Measurements from ENCODE around the gene USP13.

DNA sequence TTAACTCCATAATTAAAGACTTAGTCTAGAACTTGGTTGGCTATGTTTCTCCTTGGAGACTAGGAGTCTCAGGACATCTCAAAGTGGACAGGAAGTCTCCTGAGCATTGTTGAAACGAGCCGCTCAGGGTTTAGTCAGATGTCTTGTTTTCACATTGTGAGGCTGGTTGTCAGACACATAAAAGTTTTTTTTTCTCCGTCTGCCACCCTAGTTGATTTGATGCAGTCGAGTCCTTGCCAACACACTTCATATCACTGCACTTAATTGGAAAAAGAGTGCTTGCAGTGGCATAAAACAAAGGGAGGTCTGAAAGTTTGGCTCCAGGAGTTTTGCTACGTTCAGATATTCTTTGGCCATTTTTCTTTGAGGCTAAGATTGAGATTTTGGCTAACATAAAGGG is 92.9 kb downstream of the USP13 start:
- TF ChIP-seq POLR2A (IDR thresholded peaks at IDR 0.05) (no peak), CTCF (IDR thresholded peaks at IDR 0.05) (no peak)

Measured in testis (tissue), 2 donors.